HG02571 (cell line): ENCODE data around the gene GALR2.
"Not testable (repeated sequence)": the region's sequence is repeated elsewhere in the genome, so short reads cannot be mapped to it uniquely, and the experiment has no call there.

ENCODE experiments used
- ATAC-seq: cut with Tn5 transposase; IDR thresholded peaks from one replicate; pipeline ENCODE4 v1.9.1; 2021; ENCODE audit warnings: mild to moderate bottlenecking, moderate library complexity; ENCODE audit not compliant: unreplicated experiment

The GALR2 gene, protein sequence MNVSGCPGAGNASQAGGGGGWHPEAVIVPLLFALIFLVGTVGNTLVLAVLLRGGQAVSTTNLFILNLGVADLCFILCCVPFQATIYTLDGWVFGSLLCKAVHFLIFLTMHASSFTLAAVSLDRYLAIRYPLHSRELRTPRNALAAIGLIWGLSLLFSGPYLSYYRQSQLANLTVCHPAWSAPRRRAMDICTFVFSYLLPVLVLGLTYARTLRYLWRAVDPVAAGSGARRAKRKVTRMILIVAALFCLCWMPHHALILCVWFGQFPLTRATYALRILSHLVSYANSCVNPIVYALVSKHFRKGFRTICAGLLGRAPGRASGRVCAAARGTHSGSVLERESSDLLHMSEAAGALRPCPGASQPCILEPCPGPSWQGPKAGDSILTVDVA

DNA sequence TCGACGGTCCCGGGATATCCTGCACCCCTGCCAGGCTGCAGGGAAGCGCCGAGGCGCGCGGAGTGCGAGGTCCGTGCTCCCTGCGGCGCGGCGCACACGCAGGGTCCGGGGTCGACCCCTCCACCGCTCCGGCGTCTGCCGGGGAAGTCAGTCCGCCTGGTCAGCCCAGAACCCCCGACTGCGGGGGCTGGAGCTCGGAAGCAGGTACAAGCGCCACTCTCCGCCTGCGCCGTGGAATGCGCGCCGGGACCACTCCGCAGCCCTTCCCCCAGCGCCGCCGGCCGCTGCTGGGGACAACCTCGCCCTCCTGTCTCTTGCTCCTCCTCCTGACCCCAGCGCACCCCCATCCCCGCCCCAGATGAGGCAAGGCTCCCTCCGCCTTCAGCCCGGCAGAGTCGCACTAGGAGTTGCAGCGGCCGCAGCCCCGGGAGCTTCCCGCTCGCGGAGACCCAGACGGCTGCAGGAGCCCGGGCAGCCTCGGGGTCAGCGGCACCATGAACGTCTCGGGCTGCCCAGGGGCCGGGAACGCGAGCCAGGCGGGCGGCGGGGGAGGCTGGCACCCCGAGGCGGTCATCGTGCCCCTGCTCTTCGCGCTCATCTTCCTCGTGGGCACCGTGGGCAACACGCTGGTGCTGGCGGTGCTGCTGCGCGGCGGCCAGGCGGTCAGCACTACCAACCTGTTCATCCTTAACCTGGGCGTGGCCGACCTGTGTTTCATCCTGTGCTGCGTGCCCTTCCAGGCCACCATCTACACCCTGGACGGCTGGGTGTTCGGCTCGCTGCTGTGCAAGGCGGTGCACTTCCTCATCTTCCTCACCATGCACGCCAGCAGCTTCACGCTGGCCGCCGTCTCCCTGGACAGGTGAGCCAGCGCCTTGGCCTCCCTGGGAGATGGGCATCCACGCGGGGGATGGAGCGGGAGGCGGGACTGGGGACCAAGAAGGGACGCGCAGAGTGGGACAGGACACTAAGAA lies at the start of gene GALR2:
Gene GALR2, plus strand, starts transcription at position 392 of the 974 bp plus-strand sequence. Its CDS starts 103 bp downstream, at position 495.
- no peak for ATAC-seq

DNA sequence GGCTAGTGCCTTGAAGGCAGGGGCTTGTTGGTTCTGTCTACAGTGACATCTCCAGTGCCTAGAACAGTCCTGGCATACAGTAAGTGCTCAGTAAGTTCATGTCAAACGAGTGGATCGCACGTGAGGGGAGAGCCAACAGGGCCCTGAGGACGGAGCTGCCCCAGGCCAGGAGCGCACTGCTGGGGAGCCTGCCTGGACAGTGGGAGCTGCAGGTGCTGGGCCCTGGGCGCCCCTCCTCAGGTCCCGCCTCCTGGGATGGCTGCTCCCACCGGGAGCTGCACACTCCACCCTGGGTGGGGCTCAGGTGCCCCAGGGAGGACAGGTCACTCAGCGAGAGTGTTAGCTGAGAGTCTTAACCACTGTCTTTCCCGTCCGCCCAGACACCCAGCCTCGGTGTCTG lies 49.3 kb upstream of the GALR2 start:
- ATAC-seq, result no peak

DNA sequence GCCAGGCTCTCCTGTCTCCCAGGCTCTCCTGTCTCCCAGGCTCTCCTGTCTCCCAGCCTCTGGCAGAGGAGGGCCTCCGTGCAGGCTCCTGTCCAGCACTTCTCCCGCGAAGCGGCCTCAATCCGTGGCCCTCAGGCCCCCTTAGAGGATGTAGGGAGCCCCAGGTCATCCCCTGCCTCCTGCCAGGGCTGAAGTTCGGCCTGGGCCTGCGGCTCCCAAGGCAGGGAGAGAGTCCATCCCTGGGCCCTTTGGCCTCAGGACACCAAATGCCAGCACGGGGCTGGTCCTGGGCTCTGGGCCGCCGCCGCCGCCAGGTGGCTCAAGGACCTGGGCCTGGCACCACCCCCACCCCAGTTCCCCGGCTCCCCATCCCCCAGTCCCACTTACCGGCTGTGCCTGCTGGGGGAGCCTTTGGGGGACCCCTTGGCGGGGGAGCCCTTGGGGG lies 47.8 kb upstream of the GALR2 start:
- no peak for ATAC-seq

DNA sequence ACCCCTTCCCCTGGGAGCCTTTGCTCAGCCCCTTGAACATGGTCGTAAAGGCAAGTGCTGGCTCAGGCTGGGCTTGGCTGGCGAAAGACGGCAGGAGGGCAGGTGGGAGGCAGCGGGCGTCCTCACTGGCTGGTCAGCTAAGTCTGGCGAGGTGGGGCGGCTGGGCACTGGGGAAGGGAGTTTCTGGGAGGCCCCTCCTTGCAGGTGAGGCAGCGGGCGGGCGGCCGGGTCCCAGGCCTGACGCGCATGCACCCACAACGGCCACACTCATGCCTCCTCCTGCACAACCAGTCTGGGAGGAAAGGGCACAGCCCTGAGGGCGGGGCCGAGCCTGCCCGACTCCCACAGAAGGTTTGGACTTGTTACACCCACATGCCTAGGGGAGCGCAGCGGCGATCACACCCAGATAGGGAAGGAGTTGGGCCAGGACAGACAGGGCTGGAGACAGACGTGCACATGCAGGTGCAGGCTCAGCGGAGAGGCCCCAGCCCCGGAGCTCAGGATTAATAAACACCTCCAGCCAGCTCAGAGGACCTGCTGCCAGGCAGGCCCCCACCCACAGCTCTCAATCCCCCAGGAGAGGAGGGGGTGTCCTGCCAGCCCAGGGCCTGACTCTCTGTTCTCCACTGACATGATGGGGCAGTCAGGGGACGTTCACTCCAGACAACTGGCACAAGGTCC lies 47.3 kb upstream of the GALR2 start, which contains the start of gene EVPL:
Gene EVPL, minus strand, starts transcription at position 148 of the 681 bp plus-strand sequence. Its CDS starts 108 bp downstream, at position 40.
- ATAC-seq, result no peak

DNA sequence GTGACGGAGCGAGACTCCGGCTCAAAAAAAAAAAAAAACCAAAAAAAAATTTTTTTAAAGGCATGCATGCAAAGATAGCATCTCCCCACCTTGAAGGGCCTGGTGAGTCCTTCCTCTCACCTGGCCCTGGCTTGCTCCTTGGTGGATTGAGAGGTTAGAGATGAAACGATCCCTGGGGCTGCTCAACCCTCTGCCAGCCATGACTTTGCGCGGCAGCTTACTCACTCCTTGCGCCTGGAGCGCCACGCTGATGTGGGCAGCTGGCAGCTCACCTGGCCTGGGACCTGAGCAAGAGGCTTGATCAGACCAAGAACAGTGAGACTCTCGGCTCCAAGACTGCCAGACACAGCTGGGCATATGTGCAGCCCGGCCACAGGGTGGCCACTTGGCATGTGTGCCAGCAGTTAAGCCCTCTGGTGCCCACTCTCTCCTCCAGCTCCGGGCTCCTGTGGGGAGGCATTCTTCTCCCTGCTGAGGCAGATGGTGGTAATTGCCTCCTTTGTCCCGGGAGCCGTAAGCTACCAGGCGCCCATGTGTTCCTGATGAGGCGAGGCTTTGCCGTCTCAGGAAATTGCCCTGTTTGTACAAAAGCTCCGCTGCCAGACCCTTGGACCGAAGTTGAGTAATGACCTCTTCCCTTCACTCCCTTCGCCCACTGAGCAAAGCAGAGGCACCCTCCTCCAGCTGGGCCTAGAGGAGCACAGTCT lies 42.4 kb upstream of the GALR2 start:
- ATAC-seq, result no peak

DNA sequence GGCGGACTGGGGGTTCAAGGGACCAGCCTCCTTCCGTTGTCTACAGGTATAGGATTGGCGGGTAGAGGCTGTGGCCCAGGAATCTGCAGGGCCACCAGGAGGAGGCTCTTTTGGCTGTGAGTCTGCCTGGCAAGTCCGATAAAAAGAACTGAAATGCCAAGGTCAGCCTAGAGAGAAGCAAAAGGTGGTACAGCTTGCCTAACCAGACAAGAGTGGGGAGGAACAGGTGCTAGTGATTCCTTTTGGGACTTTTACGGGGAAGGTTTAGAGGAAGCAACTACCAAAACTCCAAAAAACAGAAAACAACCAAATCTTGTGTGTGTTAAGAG lies 41.8 kb upstream of the GALR2 start:
- no peak for ATAC-seq

DNA sequence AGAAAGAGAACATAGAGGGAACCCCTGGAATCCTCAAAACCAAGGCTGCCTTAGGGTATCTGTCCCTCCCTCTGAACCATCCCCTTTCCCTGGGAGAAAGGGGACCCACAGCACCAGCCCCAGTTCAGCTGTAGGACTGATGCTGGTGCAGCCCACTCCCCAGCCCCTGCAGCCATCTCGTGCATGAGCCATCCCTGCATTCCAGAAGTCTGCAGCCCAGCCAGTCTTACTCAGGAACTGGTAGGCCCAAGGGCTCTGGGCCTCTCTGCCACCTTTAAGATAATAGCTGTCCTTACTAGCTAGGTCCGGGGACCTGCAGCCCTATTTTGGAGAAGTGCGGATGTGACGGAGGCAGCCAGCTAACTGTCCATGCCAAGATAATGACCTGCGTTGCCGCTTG lies 41.4 kb upstream of the GALR2 start:
- no peak for ATAC-seq

DNA sequence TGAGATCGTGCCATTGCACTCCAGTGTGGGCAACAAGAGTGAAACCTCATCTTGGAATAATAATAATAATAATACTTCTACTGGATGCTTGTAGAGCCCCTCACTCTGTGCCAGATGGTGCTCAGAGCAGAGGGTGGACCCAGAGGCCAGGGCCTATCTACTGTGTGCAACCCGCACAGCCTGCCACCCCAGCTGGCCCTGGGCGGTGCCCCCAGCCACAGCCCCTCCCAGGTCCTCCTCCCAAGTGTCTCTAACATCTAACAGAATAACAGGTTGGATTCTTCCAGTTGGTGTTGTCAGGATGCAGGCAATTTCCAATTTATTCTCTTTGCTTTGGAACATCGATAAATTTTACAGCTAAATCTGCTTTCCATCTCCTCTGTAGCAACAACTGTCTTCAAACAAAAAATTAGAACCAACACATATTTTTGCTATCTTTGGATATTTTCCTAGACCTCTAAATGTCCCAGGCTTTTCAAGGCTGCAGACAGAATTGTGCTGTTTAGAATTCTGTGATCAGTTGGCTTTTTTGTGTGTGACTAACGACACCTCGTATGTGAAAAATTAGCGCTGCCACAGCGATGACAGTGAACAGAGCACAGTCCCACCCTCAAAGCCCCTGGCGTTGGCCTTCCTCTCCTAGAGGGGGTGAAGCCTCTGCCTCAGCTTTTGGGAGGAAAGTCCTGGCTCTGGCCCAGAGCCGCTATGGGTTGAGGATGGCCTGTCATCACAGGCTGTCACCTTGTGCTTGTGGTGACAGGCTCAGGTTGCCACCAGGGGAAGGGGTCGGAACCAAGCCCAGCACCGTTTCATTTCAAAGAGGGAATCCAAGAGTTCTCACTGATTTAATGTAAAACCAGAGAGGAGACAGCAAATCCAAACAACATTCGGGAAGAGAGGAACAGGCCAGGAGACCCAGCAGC lies 39.9 kb upstream of the GALR2 start:
- ATAC-seq, result no peak

DNA sequence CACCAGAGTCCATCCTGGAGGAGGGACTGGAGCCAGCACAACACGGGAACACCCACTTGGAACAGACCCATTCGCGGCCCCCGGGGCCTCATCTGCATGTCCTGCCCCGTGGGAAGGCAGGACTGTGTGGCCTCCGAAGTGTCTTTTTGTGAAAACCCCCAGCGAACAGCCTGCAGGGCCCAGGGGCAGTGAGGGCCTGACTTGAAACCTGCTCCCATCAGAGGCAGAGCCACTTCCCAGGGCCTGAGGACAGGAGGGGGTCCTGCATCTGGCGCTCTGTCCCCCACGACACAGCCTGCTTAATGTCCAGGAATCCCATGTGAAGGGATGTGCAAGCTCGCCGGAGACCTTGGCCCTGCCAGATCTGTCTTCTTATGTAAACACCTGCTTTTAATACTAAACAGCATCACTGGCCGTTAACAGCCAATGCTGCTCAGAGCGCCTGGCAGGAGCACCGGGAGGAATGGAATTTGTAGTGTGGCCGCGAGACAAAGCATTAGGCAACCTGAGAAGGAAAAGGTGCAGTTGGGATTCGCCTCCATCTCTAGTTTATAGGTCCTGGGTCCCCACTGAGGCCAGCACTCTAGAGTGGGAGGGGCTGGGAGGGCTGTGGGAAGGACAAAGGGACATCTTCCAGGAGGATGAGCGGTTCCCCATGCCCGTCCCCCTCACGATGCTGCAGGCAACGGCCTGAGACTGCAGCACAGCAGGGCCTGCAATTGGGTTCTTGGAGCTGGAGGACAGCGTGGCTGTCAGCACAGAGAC lies 37.9 kb upstream of the GALR2 start:
- ATAC-seq, result no peak

DNA sequence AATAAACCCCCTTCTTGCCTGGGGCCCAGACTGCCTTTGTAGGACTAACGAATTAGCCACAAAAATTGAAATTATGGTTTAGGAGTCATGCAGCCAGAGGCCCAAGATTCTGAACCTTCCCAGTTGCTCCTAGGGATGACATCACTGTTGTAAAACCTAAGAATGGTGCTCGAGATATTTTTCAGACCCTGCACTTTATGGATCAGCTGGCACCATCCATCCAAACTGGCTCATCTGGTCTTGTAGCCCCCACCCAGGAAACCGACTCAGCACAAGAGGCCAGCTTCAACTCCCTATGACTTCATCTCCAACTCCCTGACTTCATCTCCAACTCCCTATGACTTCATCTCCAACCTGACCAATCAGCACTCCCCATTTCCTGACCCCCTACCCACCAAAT lies 36.5 kb upstream of the GALR2 start:
- ATAC-seq, result no peak

DNA sequence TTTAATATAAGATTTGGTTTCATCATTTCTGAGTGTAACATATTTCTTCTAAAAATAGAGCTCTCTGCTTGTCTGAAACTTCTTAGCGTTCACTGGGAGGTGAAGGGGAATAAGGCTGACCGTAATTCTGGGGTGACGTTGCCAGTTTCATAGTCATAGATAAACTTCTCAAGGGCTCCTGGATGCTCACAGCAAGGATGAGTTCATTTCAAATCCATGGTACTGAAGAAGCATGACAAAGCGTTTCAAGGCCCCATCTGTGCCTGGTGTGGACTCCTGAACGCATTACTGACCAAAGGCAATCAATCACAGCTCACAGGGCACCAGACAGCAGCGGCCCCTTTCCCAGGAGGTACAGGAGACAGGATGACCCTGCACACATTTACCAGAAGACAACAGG lies 35.5 kb upstream of the GALR2 start:
- ATAC-seq, result no peak

DNA sequence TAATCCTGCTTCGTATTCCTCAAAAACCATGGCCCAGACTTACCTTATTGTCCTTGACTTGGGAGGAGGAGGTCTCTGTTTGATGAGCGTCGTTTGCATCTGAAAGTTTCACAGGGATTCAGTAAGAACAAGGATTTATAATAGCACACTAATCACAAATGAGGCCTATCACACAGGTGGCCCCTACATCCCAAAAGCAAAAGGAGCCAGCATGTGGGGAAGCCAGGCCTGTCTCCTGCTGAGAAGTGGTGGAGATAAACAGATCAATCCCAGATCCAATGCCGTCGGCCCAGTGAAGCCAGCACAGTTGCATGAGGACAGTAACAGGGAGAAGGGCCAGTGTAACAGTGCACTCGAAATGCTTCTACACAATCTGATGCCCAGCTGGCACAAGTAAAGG lies 34.2 kb upstream of the GALR2 start:
- no peak for ATAC-seq

DNA sequence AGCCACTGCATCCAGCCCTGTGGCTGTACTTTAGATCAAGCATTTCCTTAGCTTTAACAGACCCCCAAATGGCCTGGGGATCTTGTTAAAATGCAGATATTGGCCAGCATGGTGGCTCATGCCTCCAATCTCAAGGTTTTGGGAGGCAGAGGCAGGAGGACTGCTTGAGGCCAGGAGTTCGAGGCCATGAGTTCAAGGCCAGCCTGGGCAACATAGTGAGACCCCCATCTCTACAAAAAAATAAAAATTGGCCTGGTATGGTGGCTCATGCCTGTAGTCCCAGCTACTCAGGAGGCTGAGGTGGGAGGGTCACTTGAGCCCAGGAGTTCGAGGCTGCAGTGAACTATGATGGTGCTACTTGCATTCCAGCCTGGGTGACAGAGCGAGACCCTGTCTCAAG lies 31.7 kb upstream of the GALR2 start:
- not testable (repeated sequence) for ATAC-seq

DNA sequence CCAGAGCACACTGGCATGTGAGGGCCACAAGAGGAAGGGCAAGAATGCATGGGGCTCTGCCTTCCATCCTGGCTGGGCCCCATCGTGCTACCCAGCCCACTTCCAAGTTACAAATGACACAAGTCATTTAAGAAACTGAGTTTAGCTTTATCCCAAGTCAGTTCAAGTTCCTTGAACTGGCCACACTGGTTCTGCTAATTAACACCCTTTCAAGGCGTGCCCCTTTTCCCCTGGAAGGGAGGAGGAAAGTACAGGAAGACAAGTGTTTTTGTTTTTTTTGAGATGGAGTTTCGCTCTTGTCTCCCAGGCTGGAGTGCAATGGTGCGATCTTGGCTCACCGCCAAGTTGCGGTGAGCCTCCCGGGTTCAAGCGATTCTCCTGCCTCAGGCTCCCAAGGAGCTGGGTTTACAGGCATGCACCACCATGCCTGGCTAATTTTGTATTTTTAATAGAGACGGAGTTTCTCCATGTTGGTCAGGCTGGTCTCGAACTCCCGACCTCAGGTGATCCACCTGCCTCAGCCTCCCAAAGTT lies 30.0 kb upstream of the GALR2 start:
- ATAC-seq, result not testable (repeated sequence)

DNA sequence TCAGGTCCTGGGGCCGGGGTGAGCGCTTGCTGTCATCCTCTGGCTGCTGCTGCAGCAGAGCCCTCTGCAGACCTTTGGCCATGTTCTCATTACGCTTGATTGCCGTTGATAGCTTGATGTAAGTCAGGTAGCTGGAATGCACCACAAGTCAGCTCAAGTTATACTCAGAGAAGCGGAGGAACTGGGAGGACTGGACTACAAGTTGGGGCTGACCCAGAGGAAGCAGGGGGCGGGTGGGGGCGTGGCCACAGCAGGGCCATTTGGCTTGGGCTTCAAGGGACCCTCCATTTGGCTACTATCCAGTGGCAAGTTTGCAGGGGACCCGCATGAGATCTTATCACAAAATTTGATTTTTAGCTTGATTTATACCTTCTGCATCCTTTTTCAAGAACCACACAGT lies 28.5 kb upstream of the GALR2 start:
- no peak for ATAC-seq

DNA sequence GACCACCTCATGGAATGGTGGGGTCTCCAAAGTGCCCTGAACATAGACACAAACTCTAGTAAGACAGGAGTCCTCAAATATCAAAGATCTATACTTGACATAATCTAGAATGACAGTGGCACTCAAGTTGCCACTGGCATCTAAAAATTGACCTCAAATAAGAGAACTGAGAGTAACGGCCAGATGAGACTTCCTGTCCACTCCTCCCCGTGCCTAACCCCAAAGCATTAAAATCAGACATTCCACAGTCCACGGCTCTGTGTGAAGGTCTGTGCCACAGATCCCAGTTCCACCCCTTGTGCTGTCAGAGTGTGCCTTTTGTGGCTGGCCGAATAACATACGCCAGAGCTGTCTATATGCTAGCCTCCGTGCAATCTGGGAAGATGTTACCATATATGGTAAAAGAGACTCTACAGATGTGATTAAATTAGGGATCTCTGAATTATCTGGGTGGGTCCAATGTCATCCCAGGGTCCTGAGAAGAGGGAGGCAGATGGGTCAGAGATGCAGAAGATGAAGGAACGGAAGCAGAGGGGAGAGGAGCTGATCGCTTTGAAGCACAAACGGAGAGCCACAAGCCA lies 26.5 kb upstream of the GALR2 start:
- no peak for ATAC-seq

DNA sequence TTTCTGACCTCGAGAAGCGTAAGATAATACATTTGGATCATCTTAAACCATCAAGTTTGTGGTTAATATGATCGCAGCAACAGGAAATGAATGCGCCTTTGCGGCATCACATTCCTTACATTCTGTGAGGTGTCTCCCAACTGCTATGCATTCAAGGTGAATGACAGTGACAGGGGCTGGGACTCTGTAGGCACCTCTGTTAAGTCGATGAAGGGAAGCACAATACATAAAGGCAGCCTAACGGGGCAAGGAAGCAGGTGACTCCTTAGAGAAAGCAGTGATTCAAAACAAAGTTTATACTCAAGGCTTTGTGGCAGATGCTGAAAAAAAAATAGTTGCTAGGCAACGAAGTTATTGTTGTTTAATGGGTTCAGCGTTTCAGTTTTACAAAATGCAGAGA lies 25.9 kb upstream of the GALR2 start:
- no peak for ATAC-seq

DNA sequence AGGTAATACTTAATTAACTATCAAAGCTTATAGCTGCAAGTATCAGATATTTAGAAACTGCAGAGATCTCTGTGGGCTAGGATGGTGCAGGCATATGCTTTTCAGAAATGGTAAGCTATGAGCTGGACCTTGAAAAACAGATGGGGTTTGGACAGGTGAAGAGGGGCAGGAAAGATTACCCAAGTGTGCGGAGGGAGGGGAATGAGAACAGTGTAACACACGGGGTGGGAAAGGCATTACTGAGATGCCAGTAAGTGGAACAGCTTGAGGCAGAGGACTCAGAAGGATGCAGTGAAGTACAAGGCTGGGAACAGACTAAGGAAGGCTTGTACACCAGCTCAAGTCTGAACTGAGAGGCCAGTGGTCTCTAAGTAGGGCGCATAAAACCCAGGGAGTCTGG lies 25.3 kb upstream of the GALR2 start:
- no peak for ATAC-seq
